H9 (cell line): ENCODE measurements around the gene ZBTB16. TPM values are rescaled to one million over a fixed set of nuclear protein-coding genes. Genes with fewer than 3 reads are reported as not detected.

Experiments used
- DNase-seq: peaks from one replicate; pipeline ENCODE4 v3.0.0-alpha.2; 2017
- H2AFZ ChIP-seq: one replicate; pipeline ENCODE4 v1.6.1; 2013; ENCODE audit warnings: mild to moderate bottlenecking, low read length, control low read depth, moderate library complexity
- H2AK5ac ChIP-seq: 2 replicates; pipeline ENCODE4 v1.6.1; 2013; ENCODE audit warnings: low read length, control low read depth, mixed read lengths; ENCODE audit not compliant: insufficient read length
- H2BK120ac ChIP-seq: one replicate; pipeline ENCODE4 v1.6.1; 2013; ENCODE audit warnings: low read depth, mild to moderate bottlenecking, low read length, control low read depth, inconsistent platforms; ENCODE audit not compliant: poor library complexity, severe bottlenecking
- H2BK12ac ChIP-seq: 2 replicates; pipeline ENCODE4 v1.6.1; 2013; ENCODE audit warnings: low read length, control low read depth, mixed read lengths, low read depth; ENCODE audit not compliant: insufficient read length
- H2BK15ac ChIP-seq: 2 replicates; pipeline ENCODE4 v1.6.1; 2013; ENCODE audit warnings: low read depth, low read length, control low read depth
- H2BK20ac ChIP-seq: one replicate; pipeline ENCODE4 v1.6.1; 2013; ENCODE audit warnings: low read depth, mild to moderate bottlenecking, low read length, control low read depth, inconsistent platforms; ENCODE audit not compliant: poor library complexity, severe bottlenecking
- H2BK5ac ChIP-seq: 2 replicates; pipeline ENCODE4 v1.6.1; 2013; ENCODE audit warnings: low read length, control low read depth, mixed read lengths; ENCODE audit not compliant: insufficient read length
- H3K14ac ChIP-seq: 2 replicates; pipeline ENCODE4 v1.6.1; 2013; ENCODE audit warnings: low read length, control low read depth; ENCODE audit not compliant: insufficient read depth
- H3K18ac ChIP-seq: 2 replicates; pipeline ENCODE4 v1.6.1; 2013; ENCODE audit warnings: low read depth, mild to moderate bottlenecking, mixed read lengths, low read length, control low read depth; ENCODE audit not compliant: insufficient read length
- H3K23ac ChIP-seq: 2 replicates; pipeline ENCODE4 v1.6.1; 2013; ENCODE audit warnings: low read length, control low read depth, mixed read lengths, low read depth; ENCODE audit not compliant: insufficient read length
- H3K23me2 ChIP-seq: 2 replicates; pipeline ENCODE4 v1.6.1; 2013; ENCODE audit warnings: low read depth, mild to moderate bottlenecking, mixed read lengths, low read length, control low read depth; ENCODE audit not compliant: insufficient read length, poor library complexity, severe bottlenecking
- H3K27ac ChIP-seq: 2 replicates; pipeline ENCODE4 v1.5.1; 2013; ENCODE audit warnings: low read length, control low read depth, mixed read lengths, low read depth; ENCODE audit not compliant: insufficient read length
- H3K27me3 ChIP-seq: 2 replicates; pipeline ENCODE4 v1.6.1; 2013; ENCODE audit warnings: low read length, control low read depth, inconsistent platforms; ENCODE audit not compliant: insufficient read depth
- H3K4ac ChIP-seq: 2 replicates; pipeline ENCODE4 v1.6.1; 2013; ENCODE audit warnings: low read depth, mild to moderate bottlenecking, control low read depth, inconsistent platforms, low read length, moderate library complexity
- H3K4me1 ChIP-seq: 2 replicates; pipeline ENCODE4 v1.6.1; 2013; ENCODE audit warnings: low read length, control low read depth, inconsistent platforms; ENCODE audit not compliant: insufficient read depth
- H3K4me2 ChIP-seq: 2 replicates; pipeline ENCODE4 v1.6.1; 2013; ENCODE audit warnings: low read length, control low read depth, mixed read lengths; ENCODE audit not compliant: insufficient read length, insufficient read depth
- H3K56ac ChIP-seq: 2 replicates; pipeline ENCODE4 v1.6.1; 2013; ENCODE audit warnings: low read depth, mild to moderate bottlenecking, mixed read lengths, low read length, control low read depth; ENCODE audit not compliant: insufficient read length
- H3K79me1 ChIP-seq: 2 replicates; pipeline ENCODE4 v1.6.1; 2013; ENCODE audit warnings: low read depth, mild to moderate bottlenecking, moderate library complexity, low read length, control low read depth, inconsistent platforms; ENCODE audit not compliant: insufficient read depth, poor library complexity, severe bottlenecking
- H3K79me2 ChIP-seq: 2 replicates; pipeline ENCODE4 v1.6.1; 2013; ENCODE audit warnings: low read length, control low read depth, inconsistent platforms; ENCODE audit not compliant: insufficient read depth
- H3K9ac ChIP-seq: 2 replicates; pipeline ENCODE4 v1.6.1; 2013; ENCODE audit warnings: low read length, control low read depth, mixed read lengths; ENCODE audit not compliant: insufficient read length; ENCODE audit errors: extremely low read depth
- H3K9me3 ChIP-seq: one replicate; pipeline ENCODE4 v1.6.1; 2013; ENCODE audit warnings: low read depth, low read length, inconsistent platforms; ENCODE audit not compliant: control insufficient read depth
- H3T11ph ChIP-seq: one replicate; pipeline ENCODE4 v1.6.1; 2013; ENCODE audit warnings: mild to moderate bottlenecking, low read length, control low read depth, inconsistent platforms
- H4K20me1 ChIP-seq: one replicate; pipeline ENCODE4 v1.6.1; 2013; ENCODE audit not compliant: control insufficient read depth, insufficient read length, insufficient read depth
- H4K5ac ChIP-seq: 2 replicates; pipeline ENCODE4 v1.6.1; 2013; ENCODE audit warnings: low read depth, mild to moderate bottlenecking, mixed read lengths, low read length, control low read depth; ENCODE audit not compliant: insufficient read length
- H4K8ac ChIP-seq: replicated peaks from 2 replicates; pipeline ENCODE4 v1.6.1; 2013; ENCODE audit warnings: low read length, control low read depth, mixed read lengths, low read depth; ENCODE audit not compliant: insufficient read length
- H4K91ac ChIP-seq: 2 replicates; pipeline ENCODE4 v1.6.1; 2013; ENCODE audit warnings: low read depth, mild to moderate bottlenecking, moderate library complexity, mixed read lengths, low read length, control low read depth; ENCODE audit not compliant: insufficient read length
- H3K27ac Mint-ChIP-seq, 3 experiments: 2 replicates in 2 of 3; 3 replicates in 1 of 3; pipeline ENCODE4 v1.8.0; 2020 to 2021; ENCODE audit warnings: mixed read lengths in 3 of 3, mild to moderate bottlenecking in 1 of 3, moderate library complexity in 1 of 3
- H3K27me3 Mint-ChIP-seq: 2 replicates; pipeline ENCODE4 v1.8.0; 2021; ENCODE audit warnings: low read depth, mild to moderate bottlenecking, moderate library complexity, mixed read lengths
- H3K36me3 Mint-ChIP-seq, 3 experiments: 2 replicates in 2 of 3; 3 replicates in 1 of 3; pipeline ENCODE4 v1.8.0; 2020 to 2021; ENCODE audit warnings: low read depth in 3 of 3, mixed read lengths in 3 of 3; ENCODE audit not compliant: insufficient read depth in 1 of 3
- H3K4me1 Mint-ChIP-seq, 2 experiments: 2 replicates each; pipeline ENCODE4 v1.8.0; 2020; ENCODE audit warnings: mixed read lengths in 2 of 2
- H3K4me3 Mint-ChIP-seq, 2 experiments: 2 replicates in 1 of 2; 3 replicates in 1 of 2; pipeline ENCODE4 v1.8.0; 2020 to 2021; ENCODE audit warnings: mild to moderate bottlenecking in 2 of 2, mixed read lengths in 2 of 2, moderate library complexity in 1 of 2
- H3K9me3 Mint-ChIP-seq, 2 experiments: 2 replicates in 1 of 2; 3 replicates in 1 of 2; pipeline ENCODE4 v1.8.0; 2020; ENCODE audit warnings: mild to moderate bottlenecking in 2 of 2, mixed read lengths in 2 of 2, moderate library complexity in 1 of 2
- CTCF ChIP-seq: fragments of 200-600 bp; sonication (generic); conservative IDR thresholded peaks from 3 replicates; pipeline ENCODE4 v1.8.0; 2021; ENCODE audit warnings: antibody characterized with exemption, mild to moderate bottlenecking
- WGBS: extraction: QIAGEN DNeasy Blood & Tissue Kit; methylation state at CpG from one replicate; pipeline ENCODE4 v1.1.7; 2013; ENCODE audit warnings: missing lambda C conversion rate, low lambda C conversion rate, mixed read lengths; ENCODE audit not compliant: insufficient read length; ENCODE audit errors: extremely low coverage; 5-methylcytosine and 5-hydroxymethylcytosine counted together
- total RNA-seq: library from RNA; stranded (reverse); gene quantifications from 2 replicates; pipeline ENCODE4 v1.2.1, GENCODE V29; 2021

The ZBTB16 gene
- total RNA-seq, 1 experiment from 2014 or later = not detected

DNA sequence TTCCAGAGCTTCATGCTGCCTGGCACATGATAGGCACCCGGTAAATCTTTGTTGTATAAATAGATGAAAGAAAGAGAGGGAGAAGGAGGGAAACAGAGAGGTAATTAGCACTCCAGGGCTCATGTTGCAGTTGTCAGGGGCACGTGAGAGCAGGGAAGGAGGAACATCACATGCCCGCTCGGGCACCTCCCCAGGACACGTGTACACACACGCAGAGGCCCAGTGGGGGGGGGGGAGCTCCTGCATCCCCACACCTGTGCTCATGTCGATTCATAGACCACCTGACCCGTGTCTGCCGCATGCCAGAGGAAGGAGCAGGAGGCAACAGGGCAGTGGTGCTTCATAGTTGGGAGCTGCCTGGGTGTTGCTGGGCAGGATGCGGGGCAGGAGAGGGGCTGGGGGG lies 199.6 kb downstream of the ZBTB16 start:
- Mint-ChIP-seq H3K4me3 (no peak overlapping the region), H3K9me3 (no peaks in the 10 kb centered on the region), H3K36me3 (no peaks in the 10 kb centered on the region), H3K27ac (peak overlapping the region in 1 of 3 experiments; percentile 2; a peak in 1 of 7 replicates), H3K4me1 (peaks cover 7 to 22% of the 10 kb centered on the region in 2 experiments), H3K27me3 (peaks cover 4% of the 10 kb centered on the region)
- Histone ChIP-seq H3T11ph (no peak overlapping the region), H3K9me3 (no peaks in the 10 kb centered on the region), H2BK20ac (no peak overlapping the region), H3K23ac (no peak overlapping the region), H3K14ac (no peak overlapping the region), H2AFZ (no peak overlapping the region), H4K8ac (no peak overlapping the region), H3K4ac (no peak overlapping the region), H4K20me1 (no peaks in the 10 kb centered on the region), H3K27ac (no peak overlapping the region), H4K91ac (no peak overlapping the region), H3K4me1 (no peaks in the 10 kb centered on the region; the same call in 1 of the 2 replicates), H3K23me2 (no peaks in the 10 kb centered on the region), H2BK15ac (no peak overlapping the region), H2BK12ac (no peak overlapping the region), H3K79me2 (no peaks in the 10 kb centered on the region), H2BK5ac (no peak overlapping the region), H3K9ac (no peak overlapping the region), H3K18ac (no peak overlapping the region), H2BK120ac (no peak overlapping the region), H3K79me1 (no peaks in the 10 kb centered on the region), H4K5ac (no peak overlapping the region), H3K27me3 (no peaks in the 10 kb centered on the region), H3K4me2 (no peak overlapping the region), H2AK5ac (no peak overlapping the region), H3K56ac (no peak overlapping the region)
- no CpG with 5 or more reads among the region's 10 CpGs for WGBS
- DNase-seq = no peak
- no peak for TF ChIP-seq CTCF
